AG08395 (cell line): Measurements from ENCODE around the gene ABCB10.
A peak's percentile ranks its signal among the peaks of the same experiment; 100 is the strongest.
"Not testable (repeated sequence)": the region's sequence is repeated elsewhere in the genome, so short reads cannot be mapped to it uniquely, and the experiment has no call there.

ENCODE experiments used
- DNase-seq: peaks from one replicate; pipeline ENCODE4 v3.0.0; 2012; ENCODE audit warnings: mixed read lengths, low spot score

ABCB10 gene

DNA sequence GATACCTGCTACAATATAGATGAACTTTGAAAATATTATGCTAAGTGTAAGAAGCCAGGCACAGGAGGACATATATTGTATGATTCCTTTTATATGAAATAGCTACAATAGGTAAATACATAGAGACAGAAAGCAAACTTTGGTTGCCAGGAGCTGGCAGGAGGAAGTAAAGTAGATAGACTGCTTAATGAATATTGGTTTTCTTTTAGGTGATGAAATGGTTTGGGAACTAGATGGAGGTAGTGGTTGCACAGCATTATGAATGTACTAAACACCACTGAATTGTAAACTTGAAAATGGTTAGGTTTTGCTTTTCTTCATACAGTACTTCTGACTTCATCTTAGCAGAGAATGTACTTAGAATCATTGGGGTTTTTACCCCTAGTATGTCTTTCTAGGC lies 21.5 kb downstream of the ABCB10 start:
- no peak for DNase-seq

DNA sequence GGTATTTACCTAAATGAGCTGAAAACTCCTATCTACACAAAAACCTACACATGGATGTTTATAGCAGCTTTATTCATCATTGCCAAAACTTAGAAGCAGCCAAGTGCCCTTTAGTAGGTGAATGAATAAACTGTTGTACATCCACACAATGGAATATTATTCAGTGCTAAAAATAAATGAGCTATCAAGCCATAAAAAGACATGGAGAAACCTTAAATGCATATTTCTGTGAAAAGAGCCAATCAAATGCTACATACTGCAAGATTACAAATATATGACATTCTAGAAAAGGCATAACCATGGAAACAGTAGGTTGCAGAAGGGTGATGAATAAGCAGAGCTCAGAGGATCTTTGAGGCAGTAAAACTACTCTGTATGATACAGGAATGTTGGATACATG lies 23.3 kb downstream of the ABCB10 start:
- no peak for DNase-seq

DNA sequence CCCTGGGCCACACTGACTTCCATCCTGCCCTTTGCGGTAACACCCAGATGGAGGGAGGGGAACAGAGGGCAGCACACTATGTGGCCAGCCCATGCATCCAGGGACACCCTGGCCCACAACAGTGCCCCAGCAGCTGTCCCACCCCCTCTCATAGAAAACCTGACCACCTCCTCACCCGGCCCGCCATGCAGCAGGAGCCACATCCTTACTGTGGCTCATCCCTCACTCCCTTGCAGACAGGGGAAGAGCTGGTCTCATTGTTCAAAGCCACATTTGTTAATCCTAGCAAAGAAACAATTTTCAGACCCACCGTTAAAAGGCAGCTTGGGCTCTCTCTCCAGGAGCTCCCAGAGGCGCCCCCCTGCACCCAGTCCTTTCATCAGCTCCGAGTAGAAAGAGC lies 27.2 kb downstream of the ABCB10 start:
- DNase-seq: no peak

DNA sequence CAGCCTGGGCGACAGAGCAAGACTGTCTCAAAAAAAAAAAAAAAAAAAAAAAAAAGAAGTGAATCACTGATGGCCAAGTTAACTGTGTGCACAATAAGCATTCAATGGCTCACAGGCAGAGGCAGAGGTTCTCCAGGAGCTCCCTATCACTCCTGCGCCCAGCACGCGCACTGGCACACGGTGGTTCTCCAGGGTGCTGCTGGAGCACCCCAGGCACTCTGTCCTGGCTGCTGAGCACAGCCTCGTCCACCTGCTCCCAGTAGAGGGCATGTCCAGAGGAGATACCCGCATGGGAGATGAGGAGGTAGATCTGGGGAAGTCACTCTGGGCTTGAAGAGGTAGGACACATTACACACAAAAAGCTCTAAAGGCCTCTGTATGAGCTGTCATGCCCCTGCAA lies 28.9 kb downstream of the ABCB10 start:
- DNase-seq: no peak

DNA sequence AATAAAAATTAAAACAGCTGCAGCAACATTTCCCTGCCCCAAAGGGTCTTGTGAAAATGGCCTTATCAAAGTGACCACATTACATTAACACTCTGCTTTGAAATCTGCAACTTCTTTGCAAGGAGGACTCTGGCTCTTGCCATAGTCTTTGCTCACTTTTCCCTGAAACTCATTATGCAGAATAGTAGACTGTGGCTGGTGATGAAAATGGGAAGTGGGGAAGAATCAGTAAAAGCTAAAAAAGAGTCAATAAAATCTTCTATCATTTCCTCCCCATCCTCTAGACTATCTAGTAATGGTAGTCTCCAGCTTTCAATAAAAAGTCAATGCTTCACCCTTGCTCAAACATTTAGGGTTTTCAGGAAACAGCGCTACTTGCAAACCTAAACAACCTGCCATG lies 31.8 kb downstream of the ABCB10 start:
- no peak for DNase-seq

DNA sequence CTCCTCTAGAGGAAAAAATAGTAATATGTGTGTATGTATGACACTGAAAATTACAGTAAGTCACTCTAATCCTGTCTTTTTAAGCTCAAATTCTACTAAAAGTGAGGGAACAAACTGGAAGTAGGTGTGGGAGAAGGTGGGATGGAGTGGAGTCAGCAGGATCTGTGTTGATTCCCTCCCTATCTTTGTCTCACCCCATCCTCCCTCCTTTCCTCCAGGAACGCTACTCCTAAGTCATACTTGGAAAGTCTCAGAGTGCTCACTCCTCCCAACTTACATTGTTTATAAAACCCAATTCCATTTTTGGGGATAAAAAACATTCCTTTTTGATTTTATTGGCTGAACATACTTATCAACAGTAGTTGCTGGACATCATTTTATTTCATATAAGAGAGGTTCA lies 35.5 kb downstream of the ABCB10 start:
- no peak for DNase-seq

DNA sequence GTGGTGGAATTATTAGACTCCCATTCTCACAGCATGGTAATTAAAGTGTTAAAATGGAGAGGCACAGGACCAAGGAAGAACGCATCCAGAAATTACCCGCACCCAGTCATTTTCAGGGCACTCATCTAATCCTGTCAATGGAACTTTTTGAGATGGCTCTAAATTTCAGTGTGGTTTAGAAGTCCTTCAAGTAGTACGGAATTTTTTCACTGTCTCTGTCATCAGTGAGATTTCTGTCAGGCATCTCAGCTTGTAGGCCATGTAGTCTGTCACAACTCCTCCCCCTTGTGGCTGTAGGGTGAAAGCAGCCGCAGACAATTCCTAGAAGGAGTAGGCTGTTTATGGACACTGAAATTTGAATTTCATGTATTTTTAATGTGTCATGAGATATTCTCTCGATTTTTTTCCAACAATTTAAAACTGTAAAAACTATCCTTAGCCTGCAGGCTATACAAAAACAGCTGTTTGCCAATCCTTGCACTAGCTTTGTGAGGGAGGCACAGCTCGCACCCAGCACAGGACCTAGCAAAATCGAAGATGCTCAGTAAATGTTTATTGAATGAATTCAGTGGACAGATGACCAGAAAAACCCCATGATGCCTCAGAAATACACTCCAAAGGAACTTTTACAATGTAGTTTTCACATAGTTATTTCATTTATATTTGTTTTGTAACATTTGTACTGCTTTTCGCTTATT lies 43.8 kb downstream of the ABCB10 start:
- DNase-seq: peak; percentile 83

DNA sequence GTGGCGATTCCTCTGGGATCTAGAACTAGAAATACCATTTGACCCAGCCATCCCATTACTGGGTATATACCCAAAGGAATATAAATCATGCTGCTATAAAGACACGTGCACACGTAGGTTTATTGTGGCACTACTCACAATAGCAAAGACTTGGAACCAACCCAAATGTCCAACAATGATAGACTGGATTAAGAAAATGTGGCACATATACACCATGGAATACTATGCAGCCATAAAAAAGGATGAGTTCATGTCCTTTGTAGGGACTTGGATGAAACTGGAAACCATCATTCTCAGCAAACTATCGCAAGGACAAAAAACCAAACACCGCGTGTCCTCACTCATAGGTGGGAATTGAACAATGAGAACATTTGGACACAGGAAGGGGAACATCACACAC lies 46.9 kb downstream of the ABCB10 start:
- DNase-seq: not testable (repeated sequence)

DNA sequence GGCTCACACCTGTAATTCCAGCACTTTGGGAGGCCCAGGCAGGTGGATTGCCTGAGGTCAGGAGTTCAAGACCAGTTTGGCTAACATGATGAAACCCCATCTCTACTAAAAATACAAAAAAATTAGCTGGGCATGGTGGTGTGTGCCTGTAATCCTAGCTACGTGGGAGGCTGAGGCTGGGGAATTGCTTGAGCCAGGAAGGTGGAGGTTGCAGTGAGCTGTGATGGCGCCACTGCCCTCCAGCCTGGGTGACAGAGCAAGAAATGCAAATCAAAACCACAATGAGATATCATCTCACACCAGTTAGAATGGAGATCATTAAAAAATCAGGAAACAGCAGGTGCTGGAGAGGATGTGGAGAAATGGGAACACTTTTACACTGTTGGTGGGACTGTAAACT lies 47.3 kb downstream of the ABCB10 start:
- not testable (repeated sequence) for DNase-seq

DNA sequence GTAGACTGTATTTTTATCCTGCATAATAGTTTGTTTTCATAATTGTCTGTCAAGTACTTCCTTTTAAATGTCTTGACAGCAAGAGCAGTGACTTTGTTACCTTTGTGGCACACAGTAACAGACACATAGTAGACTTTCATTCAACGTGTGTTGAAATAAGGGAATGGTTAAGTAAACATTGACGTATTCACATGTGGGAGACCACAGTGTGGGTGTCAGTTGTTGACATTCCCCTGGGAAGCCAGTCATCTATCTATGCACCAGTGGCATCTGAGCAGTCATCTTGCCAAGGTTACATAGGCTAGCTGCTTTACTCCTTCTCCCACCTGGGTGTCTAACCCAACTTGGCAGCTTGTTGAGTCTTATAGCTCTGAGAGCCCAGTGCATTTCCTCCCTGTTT lies 48.9 kb downstream of the ABCB10 start:
- no peak for DNase-seq

DNA sequence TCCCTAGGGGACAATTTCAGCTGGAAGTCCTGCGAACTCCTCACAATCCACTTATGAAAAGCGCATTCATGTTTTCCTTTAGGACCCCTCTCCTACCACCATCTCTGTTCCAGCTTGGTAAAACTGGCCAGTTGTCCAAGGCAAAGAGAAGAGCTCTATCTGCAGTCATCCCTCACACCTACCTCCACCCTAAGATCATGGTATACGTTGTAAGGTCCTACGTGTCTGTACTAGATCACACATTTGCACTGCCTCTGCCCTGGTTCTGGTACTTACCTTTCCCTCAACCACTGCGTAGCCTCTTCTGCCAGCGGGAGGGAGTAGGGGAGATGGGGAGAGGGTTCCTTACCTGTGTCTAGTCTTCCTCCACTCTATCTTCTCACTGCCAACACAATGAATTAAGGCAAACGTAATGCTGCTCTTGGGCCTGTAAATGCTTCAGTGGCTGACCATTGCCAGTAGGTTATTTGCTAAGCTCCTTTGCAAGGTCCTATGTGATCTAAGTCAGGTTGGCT lies 49.6 kb downstream of the ABCB10 start:
- peak; percentile 21 for DNase-seq

DNA sequence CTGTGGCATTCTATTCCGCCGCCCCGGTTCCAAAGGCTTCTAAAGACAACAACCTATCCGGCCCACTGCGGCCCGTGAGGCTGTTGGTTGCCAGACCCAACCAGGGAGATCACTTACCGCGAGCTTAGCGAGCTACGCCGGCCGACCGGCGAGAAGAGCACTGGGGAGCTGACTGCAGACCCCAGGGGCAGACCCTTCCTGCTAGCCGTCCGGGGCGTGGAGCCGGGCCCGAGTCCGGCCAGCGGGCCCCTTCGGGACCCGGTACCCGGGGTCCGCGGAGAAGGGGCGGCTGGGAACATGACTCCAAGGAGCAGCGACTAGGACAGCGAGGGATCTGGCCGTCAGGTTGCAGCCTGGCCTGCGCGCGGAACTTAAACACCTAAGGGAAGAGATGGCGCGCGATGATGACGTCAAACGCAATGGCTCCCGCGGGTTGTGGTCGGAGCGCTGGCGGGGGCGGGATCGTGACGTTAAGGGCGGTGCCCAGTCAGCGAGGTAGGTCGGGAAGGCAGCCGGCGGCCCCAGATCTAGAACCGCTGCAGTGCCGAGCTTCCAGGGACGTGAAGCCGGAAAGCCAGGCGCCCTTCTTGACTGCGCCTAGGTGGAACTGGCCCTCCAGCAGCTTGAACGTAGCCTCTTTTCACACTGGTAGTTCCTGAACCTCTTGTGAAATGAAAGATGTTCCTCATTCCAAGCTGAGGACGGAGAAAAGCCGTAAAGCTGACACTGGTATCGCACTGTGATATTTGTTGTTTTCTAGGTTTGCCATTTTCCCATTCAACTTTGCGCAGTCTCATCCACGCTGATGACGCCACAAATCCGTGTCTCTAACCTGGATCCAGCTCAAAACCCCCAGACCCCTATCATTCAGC lies 50.3 kb downstream of the ABCB10 start, which contains the start of gene NUP133:
Gene NUP133, minus strand, starts transcription at position 391 of the 872 bp plus-strand sequence. Its CDS starts 92 bp downstream, at position 299.
- peak; percentile 97 for DNase-seq

DNA sequence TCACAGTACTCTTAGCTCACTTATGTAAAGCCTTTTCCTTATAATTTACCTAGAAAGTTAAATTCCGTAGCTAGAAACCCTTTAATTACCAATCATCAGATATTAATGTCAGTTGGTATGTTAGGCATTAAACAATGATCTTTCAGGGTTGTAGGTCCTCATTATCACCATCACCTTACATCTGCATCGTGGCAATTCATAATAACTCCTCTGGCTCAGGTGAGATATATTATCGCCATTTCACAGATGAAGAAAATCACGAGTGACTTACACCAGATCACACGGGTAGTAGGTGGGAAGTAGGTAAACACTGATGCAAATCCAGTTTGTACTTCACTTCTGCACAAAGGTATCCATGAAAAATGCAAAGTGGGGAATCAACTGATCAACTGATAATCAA lies 51.0 kb downstream of the ABCB10 start:
- DNase-seq: no peak

DNA sequence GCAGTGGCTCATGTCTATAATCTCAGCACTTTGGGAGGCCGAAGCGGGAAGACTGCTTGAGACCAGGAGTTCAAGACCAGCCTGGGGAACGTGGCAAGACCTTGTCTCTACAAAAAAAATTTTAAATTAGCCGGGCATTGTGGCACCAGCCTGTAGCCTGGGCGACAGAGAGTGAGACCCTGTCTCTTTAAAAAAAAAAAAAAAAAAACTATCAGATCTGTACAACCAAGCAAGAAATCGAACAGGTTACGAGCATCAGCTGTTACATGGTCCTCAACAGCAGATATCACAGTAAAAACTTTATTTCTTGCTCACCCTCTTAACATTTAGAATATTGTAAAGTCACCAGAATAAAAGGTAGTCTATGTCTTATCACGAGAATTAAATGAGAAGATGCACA lies 51.9 kb downstream of the ABCB10 start:
- no peak for DNase-seq

DNA sequence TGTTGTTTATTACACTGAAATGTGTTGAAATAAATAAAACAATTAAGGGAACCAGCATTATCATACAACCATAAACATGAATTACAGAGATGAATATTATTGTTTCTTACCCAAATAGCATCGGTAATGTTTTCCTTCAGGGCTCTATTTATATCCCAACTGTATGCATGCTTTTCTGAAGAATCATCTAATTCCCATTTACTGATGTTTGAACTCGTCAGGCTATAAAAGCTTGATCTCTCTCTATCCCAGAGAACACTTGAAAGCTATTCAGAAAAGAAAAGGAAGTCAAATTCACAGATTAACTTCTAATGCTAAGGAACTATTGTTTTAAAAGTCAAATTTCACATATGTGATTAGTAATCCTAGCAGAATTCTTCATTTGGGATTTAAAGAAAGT lies 62.7 kb downstream of the ABCB10 start:
- DNase-seq: no peak

DNA sequence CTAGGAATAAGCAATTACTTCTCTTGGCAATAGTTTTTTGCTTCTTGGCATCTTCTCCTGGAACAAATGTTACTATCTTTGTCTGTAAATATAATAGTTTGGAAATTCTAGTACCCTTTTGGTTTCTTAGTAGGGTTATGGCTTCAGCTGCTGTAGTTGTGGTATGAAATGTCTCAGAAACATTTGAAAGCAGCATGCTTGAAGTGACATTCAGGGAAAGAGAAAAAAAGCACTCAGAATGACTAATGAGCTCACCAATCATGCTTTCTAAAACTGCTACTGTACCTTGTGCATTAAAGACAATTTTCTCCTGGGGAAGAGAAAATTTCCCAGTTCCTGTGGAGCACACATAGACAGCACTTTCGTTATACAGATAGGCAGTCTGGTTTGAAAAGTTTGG lies 71.3 kb downstream of the ABCB10 start:
- no peak for DNase-seq

DNA sequence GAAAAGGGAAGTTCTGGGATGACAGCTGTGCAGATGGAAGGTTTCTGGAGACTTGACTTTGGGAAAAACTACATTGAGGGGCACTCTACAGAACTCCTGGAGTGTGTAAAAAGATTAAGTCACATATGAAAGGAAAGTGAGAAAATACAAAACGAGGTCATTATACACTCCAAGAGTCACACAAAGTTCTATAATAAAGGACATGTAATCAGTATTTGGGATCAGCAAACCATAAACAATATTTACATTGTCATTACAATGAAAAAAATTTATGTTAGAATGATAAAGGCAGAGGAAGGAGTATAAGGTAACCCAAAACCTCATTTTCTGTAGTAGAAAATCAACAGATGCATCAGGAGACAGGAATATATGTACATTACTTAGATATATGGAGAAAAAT lies 73.2 kb downstream of the ABCB10 start:
- DNase-seq: no peak

DNA sequence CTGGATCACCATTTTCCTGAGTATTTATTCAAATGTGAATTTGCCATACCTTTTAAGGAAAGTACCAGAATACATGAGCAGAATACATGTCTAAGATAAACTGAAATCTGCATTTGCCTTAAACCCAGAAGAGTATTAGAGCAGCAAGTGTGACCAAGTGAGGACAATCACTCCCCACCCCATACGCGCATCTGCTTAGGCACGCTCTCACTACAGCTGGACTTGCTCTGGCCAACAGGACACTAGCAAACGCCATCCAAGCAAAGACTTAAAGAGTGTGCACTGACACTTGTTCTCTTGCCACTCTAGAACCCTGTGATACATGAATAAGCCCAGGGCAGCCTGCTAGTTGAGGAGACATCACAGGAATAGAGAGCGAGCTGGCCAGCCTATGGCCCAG lies 76.0 kb downstream of the ABCB10 start:
- no peak for DNase-seq

DNA sequence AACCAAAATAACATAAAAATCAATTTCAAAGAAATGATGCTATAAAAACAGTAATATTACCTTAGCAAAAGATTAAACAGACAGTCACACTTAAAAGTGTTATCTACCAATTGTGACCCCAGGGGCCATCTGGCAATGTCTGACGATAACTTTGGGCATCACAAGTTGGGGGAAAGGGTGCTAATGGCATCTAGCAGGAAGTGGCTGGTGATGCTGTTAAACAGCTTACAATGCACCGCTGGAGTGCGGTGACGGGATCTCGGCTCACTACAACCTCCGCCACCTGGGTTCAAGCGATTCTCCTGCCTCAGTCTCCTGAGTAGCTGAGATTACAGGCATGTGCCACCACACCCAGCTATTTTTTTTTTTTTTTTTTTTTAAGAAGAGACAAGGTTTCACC lies 78.0 kb downstream of the ABCB10 start:
- DNase-seq: no peak

DNA sequence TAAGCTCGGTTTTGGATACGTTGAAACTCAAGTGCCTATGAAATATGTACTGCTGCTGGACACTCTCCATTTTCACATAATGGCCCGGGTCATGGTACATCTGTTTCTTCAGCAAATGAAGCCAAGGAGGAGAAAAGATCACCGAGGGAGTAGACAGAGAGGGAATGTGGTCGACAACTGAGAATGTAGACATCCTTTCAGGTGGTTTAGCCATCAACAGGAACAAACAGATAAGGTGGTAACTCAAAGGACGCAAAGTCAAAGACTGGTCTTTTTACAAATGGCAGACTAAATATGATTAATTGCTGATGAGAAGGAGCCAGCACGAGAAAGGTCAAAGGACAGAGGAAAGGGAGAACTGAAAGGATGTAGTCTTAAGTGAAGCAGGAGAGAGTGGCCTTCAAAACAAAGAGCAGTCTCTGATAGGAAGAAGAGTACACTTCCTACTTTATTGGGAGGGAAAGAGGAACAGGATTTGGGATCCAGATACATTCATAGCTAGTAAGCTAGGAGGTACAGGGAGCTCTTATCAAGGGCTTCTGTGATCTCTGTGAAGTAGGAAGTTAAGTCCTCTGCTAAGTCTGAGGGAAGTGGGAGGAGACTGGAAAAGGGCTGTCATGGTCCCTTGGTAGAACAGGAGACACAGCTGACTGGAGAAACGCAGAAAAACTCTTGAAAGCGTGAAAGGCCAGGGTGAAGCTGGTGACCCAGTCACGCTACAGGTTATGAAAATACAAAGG lies 78.7 kb downstream of the ABCB10 start:
- DNase-seq: no peak

DNA sequence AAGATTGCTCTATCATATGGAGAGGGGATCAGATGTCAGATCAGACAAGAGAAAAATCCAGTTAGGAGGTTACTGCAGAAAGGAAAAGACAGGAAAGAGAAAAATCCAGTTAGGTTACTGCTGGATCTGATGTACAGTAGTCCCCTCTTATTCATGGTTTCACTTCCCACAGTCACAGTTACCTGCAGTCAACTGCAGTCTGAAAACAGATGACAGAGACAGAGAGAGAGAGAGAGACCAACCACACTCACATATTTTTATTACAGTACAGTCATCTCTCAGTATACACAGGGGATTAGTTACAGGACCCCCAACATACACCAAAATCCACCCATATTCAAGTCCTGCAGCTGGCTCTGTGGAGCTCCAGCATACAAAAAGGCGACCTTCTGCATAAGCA lies 79.7 kb downstream of the ABCB10 start:
- no peak for DNase-seq

DNA sequence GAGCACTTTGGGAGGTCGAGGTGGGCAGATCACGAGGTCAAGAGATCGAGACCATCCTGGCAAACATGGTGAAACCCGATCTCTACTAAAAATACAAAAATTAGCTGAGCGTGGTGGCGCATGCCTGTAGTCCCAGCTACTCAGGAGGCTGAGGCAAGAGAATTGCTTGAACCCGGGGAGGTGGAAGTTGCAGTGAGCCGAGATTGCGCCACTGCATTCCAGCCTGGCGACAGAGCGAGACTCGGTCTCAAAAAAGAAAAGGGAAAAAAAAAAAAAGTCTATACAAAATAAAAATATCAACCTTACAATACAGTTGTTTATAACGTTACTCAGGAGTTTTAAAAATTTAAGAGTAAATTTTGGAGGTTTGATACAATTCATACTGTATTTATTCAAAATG lies 82.6 kb downstream of the ABCB10 start:
- DNase-seq: not testable (repeated sequence)

DNA sequence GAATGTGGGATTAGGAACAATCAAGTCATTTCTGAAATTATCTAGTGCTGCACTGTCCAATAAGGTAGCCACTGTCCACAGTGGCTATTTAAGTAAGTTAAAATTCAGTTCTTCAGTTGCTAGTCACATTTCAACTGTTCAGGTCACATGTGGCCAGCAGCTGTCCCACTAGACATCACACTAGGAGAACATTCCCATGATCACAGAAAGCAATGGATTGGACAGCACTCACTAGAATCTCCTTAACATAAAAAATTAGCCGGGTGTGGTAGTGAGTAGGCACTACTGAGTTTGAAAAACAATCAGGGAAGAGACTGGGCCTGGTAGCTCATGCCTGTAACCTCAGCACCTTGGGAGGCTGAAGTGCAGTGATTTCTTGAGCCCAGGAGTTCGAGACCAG lies 84.0 kb downstream of the ABCB10 start:
- DNase-seq: no peak
